Measurements from ENCODE around the gene CUL9.
A peak's percentile ranks its signal among the peaks of the same experiment; 100 is the strongest.

The CUL9 gene

DNA sequence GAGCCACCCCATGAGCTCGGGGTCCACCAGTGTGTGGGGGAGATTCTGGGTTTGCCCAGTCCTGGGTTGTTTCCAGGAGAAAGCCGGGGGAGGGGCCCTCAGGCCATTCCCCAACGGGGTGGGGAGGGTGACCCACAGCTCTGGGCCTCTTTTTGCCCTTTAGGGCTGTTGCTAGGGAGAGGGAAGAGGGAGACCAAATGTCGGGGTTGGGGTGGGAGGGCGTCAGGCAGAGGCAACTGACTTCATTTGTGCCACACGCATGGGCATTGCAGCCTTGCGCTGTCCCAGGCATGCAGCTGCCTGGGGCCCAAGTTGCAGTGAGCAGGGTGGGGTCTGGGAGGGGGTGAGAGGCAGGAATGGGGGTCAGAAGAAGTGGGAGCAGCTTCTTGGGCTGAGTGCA, 1.9 kb upstream of the CUL9 start:
- H3K4me3 ChIP-seq (ENCODE audit: low read depth, low read length) = no peak overlapping the region
- TF ChIP-seq, protein P1, sequence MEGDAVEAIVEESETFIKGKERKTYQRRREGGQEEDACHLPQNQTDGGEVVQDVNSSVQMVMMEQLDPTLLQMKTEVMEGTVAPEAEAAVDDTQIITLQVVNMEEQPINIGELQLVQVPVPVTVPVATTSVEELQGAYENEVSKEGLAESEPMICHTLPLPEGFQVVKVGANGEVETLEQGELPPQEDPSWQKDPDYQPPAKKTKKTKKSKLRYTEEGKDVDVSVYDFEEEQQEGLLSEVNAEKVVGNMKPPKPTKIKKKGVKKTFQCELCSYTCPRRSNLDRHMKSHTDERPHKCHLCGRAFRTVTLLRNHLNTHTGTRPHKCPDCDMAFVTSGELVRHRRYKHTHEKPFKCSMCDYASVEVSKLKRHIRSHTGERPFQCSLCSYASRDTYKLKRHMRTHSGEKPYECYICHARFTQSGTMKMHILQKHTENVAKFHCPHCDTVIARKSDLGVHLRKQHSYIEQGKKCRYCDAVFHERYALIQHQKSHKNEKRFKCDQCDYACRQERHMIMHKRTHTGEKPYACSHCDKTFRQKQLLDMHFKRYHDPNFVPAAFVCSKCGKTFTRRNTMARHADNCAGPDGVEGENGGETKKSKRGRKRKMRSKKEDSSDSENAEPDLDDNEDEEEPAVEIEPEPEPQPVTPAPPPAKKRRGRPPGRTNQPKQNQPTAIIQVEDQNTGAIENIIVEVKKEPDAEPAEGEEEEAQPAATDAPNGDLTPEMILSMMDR (IDR thresholded peaks at IDR 0.05; ENCODE audit: insufficient read depth, low read depth, low read length, missing control alignments) = no peak
- no peak for DNase-seq (ENCODE audit: low read depth)

DNA sequence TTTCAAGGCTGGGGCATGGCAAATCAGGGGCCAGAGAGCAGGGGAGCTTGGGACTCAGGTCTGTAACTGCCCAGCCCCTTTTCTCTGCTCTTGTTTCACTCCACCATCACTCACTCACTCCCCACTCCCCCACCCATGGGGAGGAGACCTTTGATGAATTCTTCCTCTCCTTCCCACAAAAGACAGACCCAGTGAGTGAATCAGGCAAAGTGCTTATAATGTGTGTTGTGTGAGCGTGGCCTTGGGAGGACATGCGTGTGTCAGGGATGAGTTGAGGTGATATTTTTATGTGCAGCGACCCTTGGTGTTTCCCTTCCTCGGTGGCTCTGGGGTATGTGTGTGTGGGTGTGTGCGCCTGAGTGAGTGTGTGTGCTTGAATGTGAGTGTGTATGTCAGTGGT, 1.0 kb upstream of the CUL9 start:
- DNase-seq (ENCODE audit: low read depth) = no peak
- TF ChIP-seq, protein P1 (IDR thresholded peaks at IDR 0.05; ENCODE audit: insufficient read depth, low read depth, low read length, missing control alignments) = no peak
- no peak overlapping the region for H3K4me3 ChIP-seq (ENCODE audit: low read depth, low read length)

DNA sequence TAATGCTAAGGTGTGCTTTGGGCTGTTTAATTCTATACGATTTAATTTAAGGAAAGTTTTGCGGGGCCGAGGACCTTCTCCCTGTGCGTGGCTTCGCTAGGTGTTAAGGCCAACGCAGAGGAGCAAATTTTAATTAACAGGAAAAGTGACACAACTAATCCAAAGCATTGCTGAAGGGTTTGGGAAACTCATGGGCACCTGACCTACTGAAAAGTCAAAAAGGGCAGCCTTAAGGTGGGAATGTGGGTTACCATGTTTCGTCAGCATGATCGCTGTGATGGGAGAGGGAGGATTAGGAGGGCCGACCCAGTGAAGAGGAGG, 415 bp upstream of the CUL9 start:
- TF ChIP-seq, protein P1 (IDR thresholded peaks at IDR 0.05; ENCODE audit: insufficient read depth, low read depth, low read length, missing control alignments) = no peak
- peak overlapping the region; percentile 96 for H3K4me3 ChIP-seq (ENCODE audit: low read depth, low read length)
- no peak for DNase-seq (ENCODE audit: low read depth)

DNA sequence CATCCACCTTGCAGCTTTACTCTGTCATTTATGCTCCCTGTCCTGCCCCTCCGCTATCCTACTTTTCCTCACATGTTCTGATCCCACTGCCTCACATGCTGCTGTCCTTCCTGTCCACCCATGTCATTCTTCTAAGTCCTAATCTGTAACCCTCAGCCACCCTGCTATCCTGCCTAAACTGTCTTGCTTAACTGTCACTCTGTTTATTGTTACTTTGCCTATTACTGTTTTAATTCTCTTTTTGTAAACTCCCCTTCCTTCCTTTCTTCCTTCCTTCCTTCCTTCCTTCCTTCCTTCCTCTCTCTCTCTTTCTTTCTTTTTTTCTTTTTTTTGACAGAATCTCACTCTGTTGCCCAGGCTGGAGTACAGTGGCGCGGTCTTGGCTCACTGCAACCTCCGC, 1.4 kb downstream of the CUL9 start:
- DNase-seq (ENCODE audit: low read depth) = no peak
- H3K4me3 ChIP-seq (ENCODE audit: low read depth, low read length) = no peak overlapping the region
- TF ChIP-seq, protein P1 (IDR thresholded peaks at IDR 0.05; ENCODE audit: insufficient read depth, low read depth, low read length, missing control alignments) = no peak

DNA sequence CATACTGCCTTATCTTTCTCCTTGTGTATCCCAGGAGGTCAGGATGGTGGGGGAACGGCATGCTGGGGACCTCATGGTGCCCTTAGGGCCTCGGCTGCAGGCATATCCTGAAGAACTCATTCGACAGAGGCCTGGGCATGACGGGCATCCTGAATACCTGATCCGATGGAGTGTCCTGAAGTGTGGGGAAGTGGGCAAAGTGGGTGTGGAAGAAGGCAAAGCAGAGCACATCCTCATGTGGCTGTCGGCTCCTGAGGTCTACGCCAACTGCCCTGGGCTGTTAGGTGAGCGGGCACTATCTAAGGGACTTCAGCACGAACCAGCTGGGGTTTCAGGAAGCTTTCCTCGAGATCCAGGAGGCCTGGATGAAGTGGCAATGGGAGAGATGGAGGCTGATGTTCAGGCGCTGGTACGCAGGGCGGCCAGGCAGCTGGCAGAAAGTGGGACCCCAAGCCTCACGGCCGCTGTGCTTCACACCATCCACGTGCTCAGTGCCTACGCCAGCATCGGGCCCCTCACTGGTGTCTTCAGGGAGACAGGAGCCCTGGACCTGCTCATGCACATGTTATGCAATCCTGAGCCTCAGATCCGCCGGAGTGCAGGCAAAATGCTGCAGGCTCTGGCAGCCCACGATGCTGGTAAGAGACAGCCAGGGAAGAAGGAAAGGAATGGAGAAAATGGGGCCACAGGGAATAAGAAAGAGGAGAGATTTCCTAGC, 2.4 kb downstream of the CUL9 start:
- TF ChIP-seq, protein P1 (IDR thresholded peaks at IDR 0.05; ENCODE audit: insufficient read depth, low read depth, low read length, missing control alignments) = no peak
- DNase-seq (ENCODE audit: low read depth) = no peak
- no peak overlapping the region for H3K4me3 ChIP-seq (ENCODE audit: low read depth, low read length)

DNA sequence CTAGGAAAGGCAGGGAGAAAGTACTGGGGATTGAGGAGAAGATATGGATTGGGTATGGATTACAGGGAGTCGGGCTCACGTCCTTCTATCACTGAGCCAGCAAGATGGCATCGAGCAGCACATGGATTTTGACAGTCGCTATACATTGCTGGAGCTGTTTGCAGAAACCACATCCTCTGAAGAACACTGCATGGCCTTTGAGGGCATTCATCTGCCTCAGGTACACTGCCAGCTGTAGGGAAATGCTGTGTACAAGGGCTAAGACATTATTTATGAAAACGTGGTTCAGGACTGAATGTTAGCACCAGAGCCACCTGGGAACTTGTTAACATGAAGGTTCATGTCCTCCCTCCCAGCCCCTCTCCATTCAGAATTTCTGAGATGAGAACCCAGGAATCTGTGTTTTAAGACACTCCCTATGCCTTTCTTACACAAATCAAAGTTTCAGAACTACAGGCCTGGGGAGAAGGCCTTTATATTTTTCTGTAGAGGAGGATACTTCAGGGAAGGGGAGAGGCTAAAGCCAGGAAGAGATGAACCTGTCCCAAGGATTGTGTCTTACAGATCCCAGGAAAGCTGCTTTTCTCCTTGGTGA, 3.5 kb downstream of the CUL9 start:
- H3K4me3 ChIP-seq (ENCODE audit: low read depth, low read length) = no peak overlapping the region
- TF ChIP-seq, protein P1 (IDR thresholded peaks at IDR 0.05; ENCODE audit: insufficient read depth, low read depth, low read length, missing control alignments) = no peak
- DNase-seq (ENCODE audit: low read depth) = no peak

DNA sequence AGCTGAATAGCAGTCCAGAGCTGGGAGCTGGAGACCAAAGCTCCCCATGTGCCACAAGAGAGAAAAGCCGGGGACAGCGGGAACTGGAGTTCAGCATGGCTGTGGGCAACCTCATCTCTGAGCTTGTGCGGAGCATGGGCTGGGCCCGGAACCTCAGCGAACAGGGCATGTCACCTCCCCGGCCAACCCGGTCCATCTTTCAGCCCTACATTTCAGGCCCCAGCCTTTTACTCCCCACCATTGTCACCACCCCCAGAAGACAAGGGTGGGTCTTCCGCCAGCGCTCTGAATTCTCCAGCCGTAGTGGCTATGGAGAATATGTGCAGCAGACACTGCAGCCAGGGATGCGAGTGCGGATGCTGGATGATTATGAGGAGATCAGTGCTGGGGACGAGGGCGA, 4.0 kb downstream of the CUL9 start:
- no peak overlapping the region for H3K4me3 ChIP-seq (ENCODE audit: low read depth, low read length)
- TF ChIP-seq, protein P1 (IDR thresholded peaks at IDR 0.05; ENCODE audit: insufficient read depth, low read depth, low read length, missing control alignments) = no peak
- DNase-seq (ENCODE audit: low read depth) = no peak

Measured in GM12865 (cell line).